HCT116 (cell line): ENCODE results near the gene DDX41. TPM values are rescaled to one million over a fixed set of nuclear protein-coding genes. Genes with fewer than 3 reads are reported as not detected.

Experiments used
- ATAC-seq: fragments of 200-7000 bp; cut with Tn5 transposase; 2 replicates; pipeline ENCODE4 v1.9.1; 2020; ENCODE audit warnings: mild to moderate bottlenecking, moderate library complexity
- BruUV-seq: library from RNA; stranded (reverse); fragments of 400-500 nt; replicated peaks from 2 replicates; lab custom pipeline; 2021; lab: Mats Ljungman, UMichigan
- CTCF ChIA-PET: fragments of 300-600 bp; sonication (Branson Sonifier 250); formaldehyde crosslinking; loops from one replicate; lab custom pipeline; 2021; ENCODE audit warnings: antibody characterized with exemption; lab: Charles Lee
- POLR2A ChIA-PET: fragments of 300-600, 350-600 bp; sonication (Branson Sonifier 250); formaldehyde crosslinking; loops from one replicate; lab custom pipeline; 2021; ENCODE audit warnings: antibody characterized with exemption; lab: Charles Lee
- RAD21 ChIA-PET, 2 experiments: fragments of 300-600 bp; sonication (Branson Sonifier 250); formaldehyde crosslinking; loops; one replicate each; lab custom pipeline; 2023; ENCODE audit warnings: low total read pairs in 2 of 2; ENCODE audit not compliant: uncharacterized antibody in 2 of 2, unreplicated experiment in 2 of 2, low non-redundant PET in 1 of 2; lab: Charles Lee
- DNase-seq: peaks from one replicate; pipeline ENCODE4 v3.0.0-alpha.2; 2010; ENCODE audit warnings: low read depth, low spot score
- H2AFZ ChIP-seq: fragments of 200-600 bp; shearing (Covaris generic), sonication (generic); 2 replicates; pipeline ENCODE4 v1.6.1; 2017; ENCODE audit warnings: low read depth, mixed run types, mixed read lengths, antibody characterized with exemption, low read length; ENCODE audit not compliant: poor library complexity, severe bottlenecking
- H3K27ac ChIP-seq: 2 replicates; pipeline ENCODE4 v1.5.1; 2012; ENCODE audit warnings: low read depth, low read length
- H3K27me3 ChIP-seq: fragments of 200-600 bp; sonication (generic); 2 replicates; pipeline ENCODE4 v1.6.1; 2016; ENCODE audit warnings: mixed run types, low read length, mixed read lengths; ENCODE audit not compliant: insufficient read depth
- H3K36me3 ChIP-seq, 2 experiments: fragments of 200-500 bp in 1 of 2; fragments of 200-600 bp in 1 of 2; sonication (Bioruptor generic) in 1 of 2; sonication (generic) in 1 of 2; 2 replicates each; pipeline versions ENCODE4 v1.5.1 to v1.6.1; 2014 to 2016; ENCODE audit warnings: low read length in 2 of 2, inconsistent platforms in 1 of 2, mixed read lengths in 1 of 2, mixed run types in 1 of 2; ENCODE audit not compliant: insufficient read depth in 2 of 2, control insufficient read depth in 1 of 2
- H3K4me1 ChIP-seq, 2 experiments: fragments of 200-600 bp in 1 of 2; sonication (generic) in 1 of 2; 2 replicates each; pipeline versions ENCODE4 v1.5.1 to v1.6.1; 2012 to 2017; ENCODE audit warnings: low read length in 2 of 2, inconsistent platforms in 1 of 2, mild to moderate bottlenecking in 1 of 2, mixed read lengths in 1 of 2, mixed run types in 1 of 2, moderate library complexity in 1 of 2; ENCODE audit not compliant: insufficient read depth in 2 of 2, control insufficient read depth in 1 of 2
- H3K4me2 ChIP-seq: fragments of 200-600 bp; sonication (generic); 2 replicates; pipeline ENCODE4 v1.6.1; 2017; ENCODE audit warnings: mixed run types, low read length, mixed read lengths
- H3K4me3 ChIP-seq, 2 experiments: fragments of 200-600 bp in 1 of 2; sonication (generic) in 1 of 2; replicated peaks in 1 of 2; 2 replicates each; pipeline ENCODE4 v1.5.1; 2011 to 2016; ENCODE audit warnings: low read length in 2 of 2, control low read depth in 1 of 2, low read depth in 1 of 2, mild to moderate bottlenecking in 1 of 2, mixed read lengths in 1 of 2, mixed run types in 1 of 2
- H3K79me2 ChIP-seq: fragments of 200-600 bp; sonication (generic); 2 replicates; pipeline ENCODE4 v1.6.1; 2017; ENCODE audit warnings: mild to moderate bottlenecking, mixed run types, low read length, moderate library complexity, mixed read lengths; ENCODE audit not compliant: insufficient read depth
- H3K9ac ChIP-seq: fragments of 200-600 bp; sonication (generic); 2 replicates; pipeline ENCODE4 v1.6.1; 2016; ENCODE audit warnings: low read length, mixed read lengths
- H3K9me2 ChIP-seq: fragments of 200-600 bp; sonication (generic), shearing (Covaris generic); 2 replicates; pipeline ENCODE4 v1.6.1; 2017; ENCODE audit warnings: mixed run types, mild to moderate bottlenecking, moderate library complexity; ENCODE audit not compliant: insufficient read depth
- H3K9me3 ChIP-seq, 2 experiments: fragments of 200-500 bp in 1 of 2; fragments of 200-600 bp in 1 of 2; sonication (Bioruptor generic) in 1 of 2; sonication (generic) in 1 of 2; 2 replicates each; pipeline ENCODE4 v1.6.1; 2014 to 2017; ENCODE audit warnings: low read length in 2 of 2, mixed read lengths in 2 of 2, inconsistent platforms in 1 of 2, low read depth in 1 of 2, mild to moderate bottlenecking in 1 of 2, mixed run types in 1 of 2, moderate library complexity in 1 of 2; ENCODE audit not compliant: control insufficient read depth in 1 of 2, insufficient read depth in 1 of 2
- H4K20me1 ChIP-seq: fragments of 200-600 bp; sonication (generic), shearing (Covaris generic); 2 replicates; pipeline ENCODE4 v1.6.1; 2017; ENCODE audit warnings: mixed run types, mild to moderate bottlenecking, moderate library complexity; ENCODE audit not compliant: insufficient read depth
- EZH2 ChIP-seq: fragments of 200-600 bp; sonication (generic); IDR thresholded peaks from 2 replicates; pipeline ENCODE4 v1.6.1; 2017; ENCODE audit warnings: antibody characterized with exemption, mixed run types
- MAX ChIP-seq: IDR thresholded peaks from 2 replicates; pipeline ENCODE4 v1.6.1; 2012
- POLR2AphosphoS5 ChIP-seq: IDR thresholded peaks from 2 replicates; pipeline ENCODE4 v1.6.1; 2011; ENCODE audit warnings: mild to moderate bottlenecking, low read depth, low read length, moderate library complexity
- SRF ChIP-seq: IDR thresholded peaks from 2 replicates; pipeline ENCODE4 v1.6.1; 2012; ENCODE audit warnings: low read depth
- ZFX ChIP-seq: fragments of 450-650 bp; IDR thresholded peaks from 2 replicates; pipeline ENCODE4 v1.6.1; 2017
- intact Hi-C: fragments of 100-400 bp; cut with micrococcal nuclease; formaldehyde crosslinking; loops from 2 replicates; pipeline ENCODE4 v1.10.0; 2022
- total RNA-seq: library from RNA; stranded (reverse); gene quantifications from one replicate; pipeline ENCODE4 v1.2.1, GENCODE V29; 2021; ENCODE audit not compliant: unreplicated experiment

The DDX41 gene
- total RNA-seq, 1 experiment from 2014 or later = 141 TPM

DNA sequence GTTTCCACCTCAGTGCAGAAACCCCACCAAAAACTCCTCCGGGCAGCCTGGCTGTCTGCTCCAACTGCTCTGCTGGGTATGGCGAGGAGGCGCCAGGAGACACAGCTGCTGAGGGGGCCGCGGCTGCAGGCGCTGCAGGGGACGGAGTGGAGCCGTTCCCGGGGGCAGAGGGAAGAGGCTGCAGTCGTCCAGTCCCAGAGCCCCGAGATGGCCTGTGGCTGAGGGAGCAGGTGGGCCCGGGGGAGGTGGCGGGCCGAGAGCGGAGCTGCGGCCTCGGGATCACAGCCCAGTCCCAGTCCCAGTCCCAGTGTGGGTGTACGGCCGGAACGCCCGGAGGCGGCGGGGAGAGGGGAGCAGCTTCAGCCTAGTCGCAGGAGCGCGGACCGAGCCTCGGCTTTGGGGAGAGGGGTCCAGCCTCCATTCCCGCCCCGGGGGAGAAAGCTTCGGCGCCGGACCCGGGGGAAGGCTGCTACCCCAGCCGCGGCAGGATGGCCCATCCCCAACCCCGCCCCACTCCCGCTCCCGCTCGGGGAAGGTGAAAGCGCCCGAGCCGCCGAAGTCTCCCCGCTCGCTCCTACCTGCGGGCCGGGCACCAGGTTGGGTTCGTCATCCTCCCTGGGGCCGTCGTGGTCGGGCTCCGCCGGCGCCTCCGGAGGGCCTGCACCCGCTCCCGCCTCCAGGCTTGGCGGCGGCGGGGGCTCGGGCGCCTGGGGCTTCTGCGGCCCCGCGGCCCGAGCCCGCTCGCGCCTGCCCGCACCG, 37.1 kb upstream of the DDX41 start:
- DNase-seq (no peak), ATAC-seq (peak; percentile 61)
- H3K9me2 ChIP-seq = no peaks in the 10 kb centered on the region
- H3K4me1 ChIP-seq = peaks cover 11 to 22% of the 10 kb centered on the region in 2 experiments; a peak in 3 of 4 replicates
- intact Hi-C loops = no loop called here
- peak overlapping the region; percentile 68; the same call in 1 of the 2 replicates for H3K27ac ChIP-seq
- no peaks in the 10 kb centered on the region for H3K9me3 ChIP-seq
- TF ChIP-seq ZFX (peak; percentile 72), POLR2AphosphoS5 (no peak)
- no peaks in the 10 kb centered on the region for H4K20me1 ChIP-seq
- H3K4me2 ChIP-seq = peak overlapping the region; percentile 94
- H2AFZ ChIP-seq = no peak overlapping the region
- ChIA-PET POLR2A (no interaction called here), CTCF (no interaction called here), RAD21 (no interaction called here)
- no TSS peak for BruUV-seq
- H3K4me3 ChIP-seq = peak overlapping the region; percentile 86 to 93
- H3K27me3 ChIP-seq = no peaks in the 10 kb centered on the region
- peaks cover 0 to 4% of the 10 kb centered on the region in 2 experiments; a peak in 1 of 4 replicates for H3K36me3 ChIP-seq
- peak overlapping the region; percentile 80 for H3K9ac ChIP-seq
- H3K79me2 ChIP-seq = peaks cover 43% of the 10 kb centered on the region

GRCh38 chr5:177552839-177553455, 36.2 kb upstream of the DDX41 start:
- CTCF ChIA-PET = no interaction called here

More at GRCh38 chr5:177552839-177553455, 36.2 kb upstream of the DDX41 start:
- no peak for DNase-seq
- BruUV-seq = no TSS peak
- no peaks in the 10 kb centered on the region for H3K27me3 ChIP-seq
- no peaks in the 10 kb centered on the region for H4K20me1 ChIP-seq
- ATAC-seq = no peak
- peaks cover 50% of the 10 kb centered on the region for H3K79me2 ChIP-seq
- no peak for TF ChIP-seq EZH2
- TF ChIP-seq SRF = no peak
- TF ChIP-seq MAX = no peak
- H3K9me3 ChIP-seq = no peaks in the 10 kb centered on the region
- ChIA-PET RAD21 (no interaction called here), POLR2A (no interaction called here)
- H3K4me1 ChIP-seq = peaks cover 11 to 22% of the 10 kb centered on the region in 2 experiments; a peak in 3 of 4 replicates
- no peaks in the 10 kb centered on the region for H3K9me2 ChIP-seq
- H3K36me3 ChIP-seq = peaks cover 0 to 4% of the 10 kb centered on the region in 2 experiments; a peak in 1 of 4 replicates
- H3K9ac ChIP-seq = peak overlapping the region; percentile 80
- intact Hi-C loops = no loop called here
- H3K4me3 ChIP-seq = peak overlapping the region; percentile 86 to 93
- peak overlapping the region; percentile 94 for H3K4me2 ChIP-seq
- H3K27ac ChIP-seq = no peak overlapping the region
- no peak overlapping the region for H2AFZ ChIP-seq
